Glutamatergic neuron (in vitro differentiated cells): Measurements from ENCODE around the gene SYNJ2. TPM values are rescaled to one million over a fixed set of nuclear protein-coding genes. Genes with fewer than 3 reads are reported as not detected.

Experiments
- DNase-seq: peaks from one replicate; pipeline ENCODE4 v3.0.0; 2022
- H3K27ac Mint-ChIP-seq: one replicate; pipeline ENCODE4 v1.8.0; 2020; ENCODE audit warnings: mild to moderate bottlenecking, mixed read lengths, inconsistent platforms; ENCODE audit not compliant: unreplicated experiment
- H3K27me3 Mint-ChIP-seq: one replicate; pipeline ENCODE4 v1.8.0; 2020; ENCODE audit warnings: mild to moderate bottlenecking, moderate library complexity, mixed read lengths, inconsistent platforms; ENCODE audit not compliant: unreplicated experiment
- H3K36me3 Mint-ChIP-seq: one replicate; pipeline ENCODE4 v1.8.0; 2020; ENCODE audit warnings: mild to moderate bottlenecking, mixed read lengths, inconsistent platforms; ENCODE audit not compliant: unreplicated experiment
- H3K4me1 Mint-ChIP-seq: one replicate; pipeline ENCODE4 v1.8.0; 2020; ENCODE audit warnings: mild to moderate bottlenecking, low read depth, mixed read lengths, inconsistent platforms; ENCODE audit not compliant: unreplicated experiment
- H3K4me3 Mint-ChIP-seq: one replicate; pipeline ENCODE4 v1.8.0; 2020; ENCODE audit warnings: mild to moderate bottlenecking, mixed read lengths, inconsistent platforms; ENCODE audit not compliant: unreplicated experiment
- H3K9me3 Mint-ChIP-seq: one replicate; pipeline ENCODE4 v1.8.0; 2020; ENCODE audit warnings: mild to moderate bottlenecking, moderate library complexity, mixed read lengths, inconsistent platforms; ENCODE audit not compliant: unreplicated experiment
- CTCF ChIP-seq: fragments of 200-600 bp; sonication (generic); IDR thresholded peaks from one replicate; pipeline ENCODE4 v1.5.0; 2021; ENCODE audit not compliant: partially characterized antibody, unreplicated experiment
- total RNA-seq: library from RNA; stranded (reverse); fragmentation: NEBNext Ultra II Directional; extraction: Animal tissue kit (Norgen Biotek cat#: 25700); gene quantifications from one replicate; pipeline ENCODE4 v1.2.1, GENCODE V29; 2021; ENCODE audit not compliant: unreplicated experiment

SYNJ2 gene
- total RNA-seq, 1 donor from 2014 or later, result 2.4 TPM

GRCh38 chr6:158072083-158072721 lies 90.5 kb downstream of the SYNJ2 start:
- H3K4me3 Mint-ChIP-seq, result no peak overlapping the region
- H3K27me3 Mint-ChIP-seq, result peaks cover 4% of the 10 kb centered on the region
- H3K4me1 Mint-ChIP-seq, result peaks cover 11% of the 10 kb centered on the region
- H3K27ac Mint-ChIP-seq, result no peak overlapping the region
- H3K9me3 Mint-ChIP-seq, result peaks cover 3% of the 10 kb centered on the region
- peak; percentile 83 for DNase-seq
- peak; percentile 79 for TF ChIP-seq CTCF
- H3K36me3 Mint-ChIP-seq, result no peaks in the 10 kb centered on the region

- TF ChIP-seq CTCF, result no peak
- no peak overlapping the region for H3K4me3 Mint-ChIP-seq
- no peak overlapping the region for H3K27ac Mint-ChIP-seq
- no peaks in the 10 kb centered on the region for H3K9me3 Mint-ChIP-seq
- no peaks in the 10 kb centered on the region for H3K36me3 Mint-ChIP-seq
- no peak for DNase-seq
- H3K4me1 Mint-ChIP-seq, result peaks cover 5% of the 10 kb centered on the region
- H3K27me3 Mint-ChIP-seq, result peaks cover 4% of the 10 kb centered on the region
These were observed 92.1 kb downstream of the SYNJ2 start for GRCh38 chr6:158073776-158074175.

GRCh38 chr6:158076548-158076947 lies 94.9 kb downstream of the SYNJ2 start:
- H3K36me3 Mint-ChIP-seq, result no peaks in the 10 kb centered on the region
- peaks cover 1% of the 10 kb centered on the region for H3K9me3 Mint-ChIP-seq
- H3K4me3 Mint-ChIP-seq, result no peak overlapping the region
- DNase-seq, result no peak
- peaks cover 5% of the 10 kb centered on the region for H3K4me1 Mint-ChIP-seq
- no peak overlapping the region for H3K27ac Mint-ChIP-seq
- peaks cover 4% of the 10 kb centered on the region for H3K27me3 Mint-ChIP-seq
- no peak for TF ChIP-seq CTCF

- peaks cover 2% of the 10 kb centered on the region for H3K4me1 Mint-ChIP-seq
- peaks cover 2% of the 10 kb centered on the region for H3K27me3 Mint-ChIP-seq
- DNase-seq, result no peak
- no peak overlapping the region for H3K27ac Mint-ChIP-seq
- H3K36me3 Mint-ChIP-seq, result no peaks in the 10 kb centered on the region
- H3K9me3 Mint-ChIP-seq, result peaks cover 2% of the 10 kb centered on the region
- no peak overlapping the region for H3K4me3 Mint-ChIP-seq
- TF ChIP-seq CTCF, result no peak
These were observed 96.0 kb downstream of the SYNJ2 start for GRCh38 chr6:158077676-158078075.

- peaks cover 3% of the 10 kb centered on the region for H3K9me3 Mint-ChIP-seq
- no peaks in the 10 kb centered on the region for H3K36me3 Mint-ChIP-seq
- peaks cover 2% of the 10 kb centered on the region for H3K4me1 Mint-ChIP-seq
- no peak for DNase-seq
- no peak for TF ChIP-seq CTCF
- no peak overlapping the region for H3K4me3 Mint-ChIP-seq
- no peak overlapping the region for H3K27ac Mint-ChIP-seq
- peaks cover 4% of the 10 kb centered on the region for H3K27me3 Mint-ChIP-seq
These were observed 96.7 kb downstream of the SYNJ2 start for GRCh38 chr6:158078320-158078719.
